Osteocyte (in vitro differentiated cells): Measurements from ENCODE around the gene WDR43. TPM values are rescaled to one million over a fixed set of nuclear protein-coding genes. Genes with fewer than 3 reads are reported as not detected.

Source experiments
- DNase-seq: peaks from one replicate; pipeline ENCODE4 v3.0.0; 2021; ENCODE audit warnings: mixed read lengths; ENCODE audit not compliant: unreplicated experiment; ENCODE audit errors: extremely low spot score
- H3K27ac Mint-ChIP-seq: one replicate; pipeline ENCODE4 v1.8.0; 2021; ENCODE audit warnings: mild to moderate bottlenecking, mixed read lengths; ENCODE audit not compliant: unreplicated experiment
- H3K27me3 Mint-ChIP-seq: one replicate; pipeline ENCODE4 v1.8.0; 2021; ENCODE audit warnings: mixed read lengths; ENCODE audit not compliant: unreplicated experiment
- H3K36me3 Mint-ChIP-seq: one replicate; pipeline ENCODE4 v1.8.0; 2021; ENCODE audit warnings: mixed read lengths; ENCODE audit not compliant: unreplicated experiment
- H3K4me1 Mint-ChIP-seq: one replicate; pipeline ENCODE4 v1.8.0; 2021; ENCODE audit warnings: mixed read lengths; ENCODE audit not compliant: unreplicated experiment
- H3K4me3 Mint-ChIP-seq: one replicate; pipeline ENCODE4 v1.8.0; 2021; ENCODE audit warnings: mild to moderate bottlenecking, moderate library complexity, mixed read lengths; ENCODE audit not compliant: unreplicated experiment
- H3K9me3 Mint-ChIP-seq: one replicate; pipeline ENCODE4 v1.8.0; 2021; ENCODE audit warnings: mixed read lengths; ENCODE audit not compliant: unreplicated experiment
- CTCF ChIP-seq: fragments of 200-600 bp; sonication (generic); IDR thresholded peaks from 2 replicates; pipeline ENCODE4 v1.5.0; 2021; ENCODE audit warnings: antibody characterized with exemption, mild to moderate bottlenecking, moderate library complexity
- total RNA-seq: library from RNA; stranded (reverse); gene quantifications from 2 replicates; pipeline ENCODE4 v1.2.1, GENCODE V29; 2021

Gene WDR43
- total RNA-seq, 1 donor from 2014 or later: 39.8 TPM

- Mint-ChIP-seq H3K9me3 (no peaks in the 10 kb centered on the region), H3K27ac (no peak overlapping the region), H3K4me3 (no peak overlapping the region), H3K27me3 (no peaks in the 10 kb centered on the region), H3K36me3 (no peaks in the 10 kb centered on the region), H3K4me1 (peaks cover 7% of the 10 kb centered on the region)
- no peak for DNase-seq
- TF ChIP-seq CTCF: no peak
Measured at GRCh38 chr2:28991460-28991859, 97.0 kb downstream of the WDR43 start.

GRCh38 chr2:28993206-28993960 is 98.9 kb downstream of the WDR43 start:
- no peaks in the 10 kb centered on the region for H3K36me3 Mint-ChIP-seq
- peaks cover 4% of the 10 kb centered on the region for H3K27me3 Mint-ChIP-seq
- H3K27ac Mint-ChIP-seq: no peak overlapping the region
- H3K4me1 Mint-ChIP-seq: peaks cover 7% of the 10 kb centered on the region
- no peaks in the 10 kb centered on the region for H3K9me3 Mint-ChIP-seq
- no peak overlapping the region for H3K4me3 Mint-ChIP-seq
- TF ChIP-seq CTCF: no peak
- DNase-seq: no peak

GRCh38 chr2:28994074-28994473 is 99.6 kb downstream of the WDR43 start:
- Mint-ChIP-seq H3K4me1 (peaks cover 7% of the 10 kb centered on the region), H3K4me3 (no peak overlapping the region), H3K27me3 (peaks cover 4% of the 10 kb centered on the region), H3K36me3 (no peaks in the 10 kb centered on the region), H3K9me3 (no peaks in the 10 kb centered on the region), H3K27ac (no peak overlapping the region)
- no peak for DNase-seq
- TF ChIP-seq CTCF: no peak

- Mint-ChIP-seq H3K36me3 (no peaks in the 10 kb centered on the region), H3K4me1 (peaks cover 7% of the 10 kb centered on the region), H3K9me3 (no peaks in the 10 kb centered on the region), H3K27ac (no peak overlapping the region), H3K4me3 (no peak overlapping the region), H3K27me3 (peaks cover 4% of the 10 kb centered on the region)
- no peak for TF ChIP-seq CTCF
- no peak for DNase-seq
Measured at GRCh38 chr2:28994679-28995078, 100.2 kb downstream of the WDR43 start.

GRCh38 chr2:28995765-28996750 is 101.6 kb downstream of the WDR43 start:
- Mint-ChIP-seq H3K27ac (no peak overlapping the region), H3K27me3 (peaks cover 7% of the 10 kb centered on the region)
- no peak for DNase-seq

More at GRCh38 chr2:28995765-28996750, 101.6 kb downstream of the WDR43 start:
- no peaks in the 10 kb centered on the region for H3K36me3 Mint-ChIP-seq
- H3K4me3 Mint-ChIP-seq: no peak overlapping the region
- no peaks in the 10 kb centered on the region for H3K9me3 Mint-ChIP-seq
- peaks cover 5% of the 10 kb centered on the region for H3K4me1 Mint-ChIP-seq
- no peak for TF ChIP-seq CTCF
